HepG2 (cell line): ENCODE results near the gene MLH1. TPM values are rescaled to one million over a fixed set of nuclear protein-coding genes. Genes with fewer than 3 reads are reported as not detected.

ENCODE experiments used
- ATAC-seq: fragments of 200-7000 bp; cut with Tn5 transposase; 3 replicates; pipeline ENCODE4 v1.9.1; 2020; ENCODE audit warnings: mild to moderate bottlenecking, moderate library complexity
- BruUV-seq: library from RNA; stranded (reverse); fragments of 400-500 nt; replicated peaks from 2 replicates; lab custom pipeline; 2021; lab: Mats Ljungman, UMichigan
- CTCF ChIA-PET: fragments of 300-600 bp; formaldehyde crosslinking; extraction: SDS; loops from one replicate; lab custom pipeline; 2021; ENCODE audit warnings: low total read pairs, inconsistent platforms, low intra/inter-chr PET ratio; lab: Yijun Ruan, JAX
- POLR2A ChIA-PET: fragments of 350-600 bp; sonication (Branson Sonifier 250); formaldehyde crosslinking; loops from one replicate; lab custom pipeline; 2020; ENCODE audit warnings: antibody characterized with exemption, inconsistent platforms; lab: Yijun Ruan, JAX
- DNase-seq: peaks from one replicate; pipeline ENCODE4 v3.0.0-alpha.2; 2015; ENCODE audit warnings: low spot score
- FAIRE-seq: peaks from 3 replicates; lab custom pipeline; 2011; peaks lifted over from hg19 to GRCh38; lab: Jason Lieb, UNC
- H2AFZ ChIP-seq: one replicate; pipeline ENCODE4 v1.6.1; 2011; ENCODE audit warnings: low read length, inconsistent platforms
- H3K27ac ChIP-seq: fragments of 300-600 bp; 3 replicates; pipeline ENCODE4 v1.8.0; 2011; ENCODE audit warnings: mixed run types, mild to moderate bottlenecking, mixed read lengths, low read length, inconsistent platforms; ENCODE audit not compliant: insufficient read depth; ENCODE audit errors: extremely low read length
- H3K27me3 ChIP-seq, 2 experiments: fragments of 200-600 bp in 1 of 2; 2 replicates in 1 of 2; 3 replicates in 1 of 2; pipeline versions ENCODE4 v1.6.0 to v1.8.0; 2011; ENCODE audit warnings: low read length in 2 of 2, mild to moderate bottlenecking in 2 of 2, moderate library complexity in 2 of 2, inconsistent platforms in 1 of 2; ENCODE audit not compliant: insufficient read depth in 2 of 2, control insufficient read depth in 1 of 2
- H3K36me3 ChIP-seq, 2 experiments: fragments of 200-600 bp in 1 of 2; replicated peaks in 1 of 2; 2 replicates in 1 of 2; 3 replicates in 1 of 2; pipeline versions ENCODE4 v1.5.1 to v1.8.0; 2011; ENCODE audit warnings: low read length in 2 of 2, inconsistent platforms in 1 of 2; ENCODE audit not compliant: insufficient read depth in 2 of 2, control insufficient read depth in 1 of 2
- H3K4me1 ChIP-seq: 2 replicates; pipeline ENCODE4 v1.5.1; 2012; ENCODE audit warnings: low read length, inconsistent platforms; ENCODE audit not compliant: insufficient read depth
- H3K4me2 ChIP-seq: 2 replicates; pipeline ENCODE4 v1.6.0; 2011; ENCODE audit warnings: low read depth, low read length, inconsistent platforms
- H3K4me3 ChIP-seq, 3 experiments: fragments of 200-600 bp in 1 of 3; sonication (generic), shearing (Covaris generic) in 1 of 3; replicated peaks in 1 of 3; 2 replicates each; pipeline ENCODE4 v1.5.1; 2011 to 2016; ENCODE audit warnings: low read length in 3 of 3, inconsistent platforms in 2 of 3, low read depth in 2 of 3, mild to moderate bottlenecking in 2 of 3, control low read depth in 1 of 3, mixed read lengths in 1 of 3; ENCODE audit not compliant: insufficient read depth in 1 of 3
- H3K79me2 ChIP-seq: one replicate; pipeline ENCODE4 v1.6.1; 2011; ENCODE audit warnings: low read length, inconsistent platforms; ENCODE audit not compliant: insufficient read depth
- H3K9ac ChIP-seq: 2 replicates; pipeline ENCODE4 v1.6.0; 2011; ENCODE audit warnings: mild to moderate bottlenecking, low read depth, low read length, inconsistent platforms; ENCODE audit not compliant: insufficient read depth
- H3K9me3 ChIP-seq: 2 replicates; pipeline ENCODE4 v1.5.1; 2012; ENCODE audit warnings: mild to moderate bottlenecking, low read length
- H4K20me1 ChIP-seq: 2 replicates; pipeline ENCODE4 v1.6.0; 2011; ENCODE audit warnings: inconsistent platforms, mild to moderate bottlenecking, low read length, moderate library complexity; ENCODE audit not compliant: insufficient read depth
- AKAP8 ChIP-seq: sonication (generic); formaldehyde crosslinking; IDR thresholded peaks from 2 replicates; pipeline ENCODE4 v1.5.1; 2020; ENCODE audit warnings: mild to moderate bottlenecking, missing genetic modification reagents
- LCORL ChIP-seq, 2 experiments: fragments of 450-650 bp in 1 of 2; sonication (generic) in 1 of 2; formaldehyde crosslinking in 1 of 2; IDR thresholded peaks; 2 replicates each; pipeline versions ENCODE4 v1.5.0 to v1.6.1; 2017 to 2020; ENCODE audit warnings: antibody characterized with exemption in 1 of 2, missing genetic modification reagents in 1 of 2
- NR3C1 ChIP-seq: sonication (generic); formaldehyde crosslinking; IDR thresholded peaks from 2 replicates; pipeline ENCODE4 v1.4.0; 2020; ENCODE audit warnings: missing genetic modification reagents
- PITX1 ChIP-seq: sonication (generic); formaldehyde crosslinking; IDR thresholded peaks from 2 replicates; pipeline ENCODE4 v1.5.1; 2020; ENCODE audit warnings: mild to moderate bottlenecking, missing genetic modification reagents
- SP2 ChIP-seq: sonication (generic); formaldehyde crosslinking; IDR thresholded peaks from 2 replicates; pipeline ENCODE4 v1.5.1; 2020; ENCODE audit warnings: mild to moderate bottlenecking, missing genetic modification reagents
- SPEN ChIP-seq: sonication (generic); formaldehyde crosslinking; IDR thresholded peaks from 2 replicates; pipeline ENCODE4 v1.5.1; 2020; ENCODE audit warnings: low read depth, mild to moderate bottlenecking, missing genetic modification reagents
- TEAD2 ChIP-seq: sonication (generic); formaldehyde crosslinking; IDR thresholded peaks from 2 replicates; pipeline ENCODE4 v1.9.0; 2021; ENCODE audit warnings: missing genetic modification reagents
- ZBTB26 ChIP-seq: IDR thresholded peaks from 2 replicates; pipeline ENCODE4 v1.6.1; 2016; ENCODE audit warnings: missing compliant biosample characterization, missing genetic modification reagents, borderline replicate concordance
- ZNF136 ChIP-seq: sonication (generic); formaldehyde crosslinking; IDR thresholded peaks from 2 replicates; pipeline ENCODE4 v1.8.1; 2022; ENCODE audit warnings: low read depth, mild to moderate bottlenecking, moderate library complexity, missing genetic modification reagents
- ZNF331 ChIP-seq: sonication (generic); formaldehyde crosslinking; IDR thresholded peaks from 2 replicates; pipeline ENCODE4 v1.4.0; 2020; ENCODE audit warnings: missing genetic modification reagents
- ZNF441 ChIP-seq: sonication (generic); formaldehyde crosslinking; IDR thresholded peaks from 2 replicates; pipeline ENCODE4 v1.7.0; 2021; ENCODE audit warnings: missing genetic modification reagents, borderline replicate concordance
- ZNF546 ChIP-seq: sonication (generic); formaldehyde crosslinking; conservative IDR thresholded peaks from 2 replicates; pipeline ENCODE4 v1.8.1; 2023; ENCODE audit warnings: mild to moderate bottlenecking, missing genetic modification reagents
- ZNF567 ChIP-seq: sonication (generic); formaldehyde crosslinking; IDR thresholded peaks from 2 replicates; pipeline ENCODE4 v1.8.1; 2023; ENCODE audit warnings: mild to moderate bottlenecking, missing genetic modification reagents, borderline replicate concordance
- ZNF652 ChIP-seq: IDR thresholded peaks from 2 replicates; pipeline ENCODE4 v1.6.1; 2016; ENCODE audit warnings: low read depth, borderline replicate concordance
- ZNF792 ChIP-seq: IDR thresholded peaks from 2 replicates; pipeline ENCODE4 v1.6.1; 2016
- WGBS: methylation state at CpG from one replicate; pipeline ENCODE4 v1.1.6; 2017; ENCODE audit warnings: low lambda C conversion rate; 5-methylcytosine and 5-hydroxymethylcytosine counted together
- in situ Hi-C: cut with HindIII; loops from 2 replicates; pipeline ENCODE4 v1.10.0; 2017; ENCODE audit warnings: low pct_unique_long_range_greater_than_20kb; ENCODE audit not compliant: extremely low pct_ligation_motif_present
- intact Hi-C: fragments of 100-400 bp; cut with micrococcal nuclease; formaldehyde crosslinking; loops from one replicate; pipeline ENCODE4 v1.10.0; 2022; ENCODE audit not compliant: unreplicated experiment
- polyA plus RNA-seq, 8 experiments: library from polyadenylated mRNA; depleted of rRNA in 3 of 8; stranded (reverse) in 7 of 8; unstranded in 1 of 8; fragments of >200 nt; fragmentation: Illumina TruSeq in 4 of 8; extraction: Trizol in 4 of 8; gene quantifications; 2 replicates each; pipeline versions ENCODE4 v1.2.1 to v1.2.3, GENCODE V29; 2011 to 2016; ENCODE audit warnings: low read depth in 4 of 8, missing spikeins in 1 of 8, mixed read lengths in 1 of 8; ENCODE audit not compliant: insufficient read depth in 1 of 8
- total RNA-seq, 5 experiments: library from RNA; depleted of rRNA; stranded (reverse); fragments of >200 nt; fragmentation: Illumina TruSeq; extraction: Trizol; gene quantifications; 2 replicates each; pipeline ENCODE4 v1.2.3, GENCODE V29; 2016; ENCODE audit warnings: low read depth in 1 of 5
- TF ChIP-seq, protein P1 (sequence below): sonication (generic); formaldehyde crosslinking; IDR thresholded peaks from 2 replicates; pipeline ENCODE4 v1.5.0; 2020; ENCODE audit warnings: mild to moderate bottlenecking, low read depth, missing genetic modification reagents, borderline replicate concordance
- TF ChIP-seq, protein P2 (sequence below): sonication (generic); formaldehyde crosslinking; IDR thresholded peaks from 2 replicates; pipeline ENCODE4 v1.4.0; 2020; ENCODE audit warnings: missing genetic modification reagents

The MLH1 gene
- total and polyA plus RNA-seq, 2 of the 13 experiments (the other 11 are each of a cell fraction or from before 2014, with no cell fraction given), result 29.5 to 70.8 TPM

- Histone ChIP-seq H3K4me2 (peak overlapping the region; percentile 88), H3K79me2 (peaks cover 59% of the 10 kb centered on the region), H3K9me3 (no peaks in the 10 kb centered on the region), H3K36me3 (peaks cover 0 to 13% of the 10 kb centered on the region in 2 experiments; a peak in 2 of 5 replicates), H3K9ac (peak overlapping the region; percentile 97), H3K4me1 (peaks cover 47% of the 10 kb centered on the region), H3K27me3 (no peaks in the 10 kb centered on the region; a peak in 1 of 5 replicates), H3K27ac (peak overlapping the region; percentile 96), H2AFZ (no peak overlapping the region), H4K20me1 (peaks cover 20% of the 10 kb centered on the region), H3K4me3 (peak overlapping the region; percentile 72 to 89 (median 77))
- DNase-seq, result peak; percentile 46
- intact Hi-C loops (no loop called here), in situ Hi-C loops (no loop called here)
- POLR2A ChIA-PET, result interaction anchor here (0.8 to 2.2 kb wide), 18 partner anchors 10 to 1173 kb away, joined by 3 to 11 read pairs (median 4); partner anchors contain the start of gene OXSR1
- no peak for FAIRE-seq
- CTCF ChIA-PET, result no interaction called here
- ATAC-seq, result peak; percentile 6
- TSS peak; percentile 66 for BruUV-seq
- WGBS, result under 1% methylated on average over 19 of the region's 24 CpGs
- TF ChIP-seq, protein P1, sequence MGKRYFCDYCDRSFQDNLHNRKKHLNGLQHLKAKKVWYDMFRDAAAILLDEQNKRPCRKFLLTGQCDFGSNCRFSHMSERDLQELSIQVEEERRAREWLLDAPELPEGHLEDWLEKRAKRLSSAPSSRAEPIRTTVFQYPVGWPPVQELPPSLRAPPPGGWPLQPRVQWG (CRISPR knock-in tag), result 0 out of 2 replicates have a peak, but pooled peaks have one; percentile 68
- TF ChIP-seq NR3C1 (no peak), ZNF792 (CRISPR knock-in tag) (no peak), TEAD2 (no peak), ZNF546 (CRISPR knock-in tag) (0 out of 2 replicates have a peak, but pooled peaks have one; percentile 81), AKAP8 (CRISPR knock-in tag) (no peak; the same call in 1 of the 2 replicates), LCORL (IDR thresholded peaks at IDR 0.05) (no peak), LCORL (CRISPR knock-in tag; IDR thresholded peaks at IDR 0.05) (peak; percentile 28; the same call in 1 of the 2 replicates), ZNF331 (0 out of 2 replicates have a peak, but pooled peaks have one; percentile 9), ZNF567 (CRISPR knock-in tag) (no peak; the same call in 1 of the 2 replicates), ZNF441 (CRISPR knock-in tag) (no peak; the same call in 1 of the 2 replicates), PITX1 (CRISPR knock-in tag) (no peak), SPEN (CRISPR knock-in tag) (no peak), ZBTB26 (CRISPR knock-in tag) (no peak), ZNF136 (CRISPR knock-in tag) (no peak), SP2 (CRISPR knock-in tag) (no peak), ZNF652 (CRISPR knock-in tag) (peak; percentile 86)
- TF ChIP-seq, protein P2, sequence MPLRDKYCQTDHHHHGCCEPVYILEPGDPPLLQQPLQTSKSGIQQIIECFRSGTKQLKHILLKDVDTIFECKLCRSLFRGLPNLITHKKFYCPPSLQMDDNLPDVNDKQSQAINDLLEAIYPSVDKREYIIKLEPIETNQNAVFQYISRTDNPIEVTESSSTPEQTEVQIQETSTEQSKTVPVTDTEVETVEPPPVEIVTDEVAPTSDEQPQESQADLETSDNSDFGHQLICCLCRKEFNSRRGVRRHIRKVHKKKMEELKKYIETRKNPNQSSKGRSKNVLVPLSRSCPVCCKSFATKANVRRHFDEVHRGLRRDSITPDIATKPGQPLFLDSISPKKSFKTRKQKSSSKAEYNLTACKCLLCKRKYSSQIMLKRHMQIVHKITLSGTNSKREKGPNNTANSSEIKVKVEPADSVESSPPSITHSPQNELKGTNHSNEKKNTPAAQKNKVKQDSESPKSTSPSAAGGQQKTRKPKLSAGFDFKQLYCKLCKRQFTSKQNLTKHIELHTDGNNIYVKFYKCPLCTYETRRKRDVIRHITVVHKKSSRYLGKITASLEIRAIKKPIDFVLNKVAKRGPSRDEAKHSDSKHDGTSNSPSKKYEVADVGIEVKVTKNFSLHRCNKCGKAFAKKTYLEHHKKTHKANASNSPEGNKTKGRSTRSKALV, result no peak
Observed at GRCh38 chr3:36991923-36992805, 1.2 kb upstream of the MLH1 start.
